HG03521 (cell line): Measurements from ENCODE around the gene TUBA4B.

Source experiments
- ATAC-seq: cut with Tn5 transposase; IDR thresholded peaks from one replicate; pipeline ENCODE4 v1.9.1; 2021; ENCODE audit warnings: mild to moderate bottlenecking, moderate library complexity; ENCODE audit not compliant: unreplicated experiment

Gene TUBA4B

GRCh38 chr2:219252900-219253752 lies at the start of gene TUBA4B:
Gene TUBA4B (plus strand): TSS chr2:219253243. CDS start chr2:219253408, 165 bp downstream.
- no peak for ATAC-seq

- no peak for ATAC-seq
These were observed 48.4 kb upstream of the TUBA4B start for GRCh38 chr2:219204425-219205164.

- ATAC-seq = no peak
These were observed 47.9 kb upstream of the TUBA4B start for GRCh38 chr2:219205165-219205538.

GRCh38 chr2:219205981-219206327 lies 47.1 kb upstream of the TUBA4B start:
- ATAC-seq = no peak

GRCh38 chr2:219206328-219207133 lies 46.5 kb upstream of the TUBA4B start, which contains the start of gene ZFAND2B:
Gene ZFAND2B (plus strand): TSS chr2:219206782. CDS start chr2:219206988, 206 bp downstream.
- peak; percentile 97 for ATAC-seq

GRCh38 chr2:219207134-219207883 lies 45.7 kb upstream of the TUBA4B start:
- no peak for ATAC-seq

GRCh38 chr2:219207884-219208740 lies 44.9 kb upstream of the TUBA4B start:
- ATAC-seq = no peak

- no peak for ATAC-seq
These were observed 43.5 kb upstream of the TUBA4B start for GRCh38 chr2:219209236-219210195.

GRCh38 chr2:219210196-219210885 lies 42.7 kb upstream of the TUBA4B start:
- ATAC-seq = no peak

- no peak for ATAC-seq
These were observed 42.1 kb upstream of the TUBA4B start for GRCh38 chr2:219210886-219211362.

GRCh38 chr2:219213026-219213415 lies 40.0 kb upstream of the TUBA4B start:
- no peak for ATAC-seq

- no peak for ATAC-seq
These were observed 39.5 kb upstream of the TUBA4B start for GRCh38 chr2:219213486-219214071.

- ATAC-seq = no peak
These were observed 38.9 kb upstream of the TUBA4B start for GRCh38 chr2:219214141-219214540.

- no peak for ATAC-seq
These were observed 38.3 kb upstream of the TUBA4B start for GRCh38 chr2:219214786-219215185.

- no peak for ATAC-seq
These were observed 37.0 kb upstream of the TUBA4B start for GRCh38 chr2:219215871-219216534.

- ATAC-seq = no peak
These were observed 36.5 kb upstream of the TUBA4B start for GRCh38 chr2:219216535-219216915.

- ATAC-seq = peak; percentile 24
These were observed 34.8 kb upstream of the TUBA4B start for GRCh38 chr2:219218217-219218731.
